Lung microvascular endothelial cell (primary cell): Measurements from ENCODE around the gene OSTC. TPM values are rescaled to one million over a fixed set of nuclear protein-coding genes. Genes with fewer than 3 reads are reported as not detected.
"Not testable (repeated sequence)": the region's sequence is repeated elsewhere in the genome, so short reads cannot be mapped to it uniquely, and the experiment has no call there.

Experiments used
- DNase-seq, 2 donors: peaks; one replicate each; pipeline versions ENCODE4 v3.0.0 to v3.0.0-alpha.2; 2010; ENCODE audit warnings: low read depth in 2 of 2
- total RNA-seq: library from RNA; depleted of rRNA; stranded (reverse); fragments of >200 nt; gene quantifications from 2 replicates; pipeline ENCODE4 v1.2.1, GENCODE V29; 2014

Gene OSTC
- total RNA-seq, 1 donor from 2014 or later, result 190 TPM

GRCh38 chr4:108646706-108647105 is 3.7 kb upstream of the OSTC start:
- no peak for DNase-seq

- no peak for DNase-seq
Observed at GRCh38 chr4:108649863-108650211, 562 bp upstream of the OSTC start.

- peak; percentile 65 to 74 for DNase-seq
Observed at GRCh38 chr4:108651014-108651791, 804 bp downstream of the OSTC start.

- DNase-seq, result no peak
Observed at GRCh38 chr4:108662629-108663028, 12.2 kb downstream of the OSTC start.

- no peak for DNase-seq
Observed at GRCh38 chr4:108674356-108674977, 24.1 kb downstream of the OSTC start.

- DNase-seq, result no peak
Observed at GRCh38 chr4:108681321-108681809, 31.0 kb downstream of the OSTC start.

GRCh38 chr4:108683479-108683878 is 33.1 kb downstream of the OSTC start:
- peak; percentile 54 to 57 for DNase-seq

- DNase-seq, result no peak
Observed at GRCh38 chr4:108685036-108685686, 34.8 kb downstream of the OSTC start.

GRCh38 chr4:108690738-108691137 is 40.3 kb downstream of the OSTC start:
- no peak for DNase-seq

- no peak for DNase-seq
Observed at GRCh38 chr4:108693211-108693610, 42.8 kb downstream of the OSTC start.

- DNase-seq, result no peak
Observed at GRCh38 chr4:108693819-108694218, 43.4 kb downstream of the OSTC start.

GRCh38 chr4:108694423-108694822 is 44.0 kb downstream of the OSTC start:
- no peak for DNase-seq

GRCh38 chr4:108695062-108695461 is 44.7 kb downstream of the OSTC start:
- no peak for DNase-seq

- DNase-seq, result no peak
Observed at GRCh38 chr4:108696160-108696559, 45.8 kb downstream of the OSTC start.

GRCh38 chr4:108700081-108700757 is 49.8 kb downstream of the OSTC start:
- peak; percentile 35 to 40 for DNase-seq

- peak; percentile 17 to 37 for DNase-seq
Observed at GRCh38 chr4:108702960-108703359, 52.6 kb downstream of the OSTC start.

GRCh38 chr4:108703370-108703769 is 53.0 kb downstream of the OSTC start:
- DNase-seq, result no peak

- DNase-seq, result no peak
Observed at GRCh38 chr4:108703966-108704365, 53.6 kb downstream of the OSTC start.

- DNase-seq, result no peak
Observed at GRCh38 chr4:108706289-108706688, 55.9 kb downstream of the OSTC start.

- no peak for DNase-seq
Observed at GRCh38 chr4:108709234-108709633, 58.8 kb downstream of the OSTC start.

- DNase-seq, result no peak
Observed at GRCh38 chr4:108709722-108710121, 59.3 kb downstream of the OSTC start.

- DNase-seq, result not testable (repeated sequence)
Observed at GRCh38 chr4:108710578-108710977, 60.2 kb downstream of the OSTC start.
